Measurements from ENCODE around the gene AVPR1A.

DNA sequence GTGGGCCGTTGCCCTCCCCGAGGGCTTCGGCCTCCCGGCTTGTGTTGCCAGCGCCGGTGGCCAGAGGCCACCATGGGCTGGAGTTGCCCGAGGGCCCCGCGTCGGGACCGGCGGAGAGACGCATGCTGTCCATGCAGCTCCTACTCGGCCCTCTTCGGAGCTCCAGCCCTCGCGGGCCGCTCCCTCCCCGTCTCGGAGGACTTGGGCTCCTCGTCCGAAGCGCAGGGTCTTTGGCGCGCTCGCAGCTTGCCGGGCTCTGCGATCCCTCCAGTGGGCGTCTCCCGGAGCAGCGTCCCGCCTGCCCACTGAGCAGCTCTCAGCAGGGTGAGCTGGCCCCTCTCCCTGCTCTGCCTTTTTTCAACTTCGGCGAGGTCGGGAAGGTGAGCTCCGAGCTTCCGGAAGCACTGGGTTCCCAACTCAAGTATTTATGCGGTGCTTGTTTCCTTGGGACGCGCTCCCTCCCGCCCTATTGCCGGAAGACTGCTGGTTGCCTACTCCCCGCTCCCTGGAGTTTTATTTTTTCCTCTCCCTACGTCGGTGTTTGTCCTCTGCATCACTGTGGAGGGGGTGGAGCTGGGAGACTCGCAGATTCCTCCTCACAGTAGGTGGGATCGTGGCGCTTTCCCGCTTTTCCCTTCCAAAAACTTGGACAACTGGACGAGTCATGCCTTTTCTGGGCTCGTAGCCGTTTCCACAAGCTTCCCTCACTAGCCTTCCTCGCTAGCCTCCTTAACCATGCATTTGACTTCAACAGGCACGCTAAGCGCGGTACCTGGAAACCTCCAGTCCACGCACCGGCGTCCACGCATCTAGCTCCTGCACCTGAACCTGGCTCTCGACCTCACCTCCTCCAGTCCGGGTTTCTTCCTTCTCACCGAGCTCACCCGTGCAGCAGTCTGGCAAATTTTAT is at the start of gene AVPR1A:
- TF ChIP-seq, protein P1, sequence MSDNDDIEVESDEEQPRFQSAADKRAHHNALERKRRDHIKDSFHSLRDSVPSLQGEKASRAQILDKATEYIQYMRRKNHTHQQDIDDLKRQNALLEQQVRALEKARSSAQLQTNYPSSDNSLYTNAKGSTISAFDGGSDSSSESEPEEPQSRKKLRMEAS (IDR thresholded peaks at IDR 0.05): no peak
- TF ChIP-seq POLR2A (IDR thresholded peaks at IDR 0.05; ENCODE audit: borderline replicate concordance, extremely low read depth, insufficient read depth, insufficient read length) (no peak), EZH2 (IDR thresholded peaks at IDR 0.05) (no peak), SP1 (IDR thresholded peaks at IDR 0.05; ENCODE audit: low read depth) (no peak), EZH2phosphoT487 (IDR thresholded peaks at IDR 0.05; ENCODE audit: borderline replicate concordance) (no peak), JUND (IDR thresholded peaks at IDR 0.05) (no peak), POLR2AphosphoS5 (IDR thresholded peaks at IDR 0.05; ENCODE audit: low read depth, low read length) (no peak), FOSL1 (IDR thresholded peaks at IDR 0.05; ENCODE audit: low read depth) (no peak), ZFX (IDR thresholded peaks at IDR 0.05) (no peak), YY1 (IDR thresholded peaks at IDR 0.05; ENCODE audit: extremely low read depth, insufficient replicate concordance, low read depth, low read length) (no peak), RAD21 (IDR thresholded peaks at IDR 0.05; ENCODE audit: low read depth) (no peak)
- TF ChIP-seq, protein P2, sequence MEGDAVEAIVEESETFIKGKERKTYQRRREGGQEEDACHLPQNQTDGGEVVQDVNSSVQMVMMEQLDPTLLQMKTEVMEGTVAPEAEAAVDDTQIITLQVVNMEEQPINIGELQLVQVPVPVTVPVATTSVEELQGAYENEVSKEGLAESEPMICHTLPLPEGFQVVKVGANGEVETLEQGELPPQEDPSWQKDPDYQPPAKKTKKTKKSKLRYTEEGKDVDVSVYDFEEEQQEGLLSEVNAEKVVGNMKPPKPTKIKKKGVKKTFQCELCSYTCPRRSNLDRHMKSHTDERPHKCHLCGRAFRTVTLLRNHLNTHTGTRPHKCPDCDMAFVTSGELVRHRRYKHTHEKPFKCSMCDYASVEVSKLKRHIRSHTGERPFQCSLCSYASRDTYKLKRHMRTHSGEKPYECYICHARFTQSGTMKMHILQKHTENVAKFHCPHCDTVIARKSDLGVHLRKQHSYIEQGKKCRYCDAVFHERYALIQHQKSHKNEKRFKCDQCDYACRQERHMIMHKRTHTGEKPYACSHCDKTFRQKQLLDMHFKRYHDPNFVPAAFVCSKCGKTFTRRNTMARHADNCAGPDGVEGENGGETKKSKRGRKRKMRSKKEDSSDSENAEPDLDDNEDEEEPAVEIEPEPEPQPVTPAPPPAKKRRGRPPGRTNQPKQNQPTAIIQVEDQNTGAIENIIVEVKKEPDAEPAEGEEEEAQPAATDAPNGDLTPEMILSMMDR (IDR thresholded peaks at IDR 0.05 in 2 of 3, conservative IDR thresholded peaks at IDR 0.05 in 1 of 3; ENCODE audit: borderline replicate concordance in 1 of 3, insufficient read depth in 1 of 3, low read depth in 2 of 3, low read length in 2 of 3): no peak
- TF ChIP-seq, protein P3, sequence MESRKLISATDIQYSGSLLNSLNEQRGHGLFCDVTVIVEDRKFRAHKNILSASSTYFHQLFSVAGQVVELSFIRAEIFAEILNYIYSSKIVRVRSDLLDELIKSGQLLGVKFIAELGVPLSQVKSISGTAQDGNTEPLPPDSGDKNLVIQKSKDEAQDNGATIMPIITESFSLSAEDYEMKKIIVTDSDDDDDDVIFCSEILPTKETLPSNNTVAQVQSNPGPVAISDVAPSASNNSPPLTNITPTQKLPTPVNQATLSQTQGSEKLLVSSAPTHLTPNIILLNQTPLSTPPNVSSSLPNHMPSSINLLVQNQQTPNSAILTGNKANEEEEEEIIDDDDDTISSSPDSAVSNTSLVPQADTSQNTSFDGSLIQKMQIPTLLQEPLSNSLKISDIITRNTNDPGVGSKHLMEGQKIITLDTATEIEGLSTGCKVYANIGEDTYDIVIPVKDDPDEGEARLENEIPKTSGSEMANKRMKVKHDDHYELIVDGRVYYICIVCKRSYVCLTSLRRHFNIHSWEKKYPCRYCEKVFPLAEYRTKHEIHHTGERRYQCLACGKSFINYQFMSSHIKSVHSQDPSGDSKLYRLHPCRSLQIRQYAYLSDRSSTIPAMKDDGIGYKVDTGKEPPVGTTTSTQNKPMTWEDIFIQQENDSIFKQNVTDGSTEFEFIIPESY (IDR thresholded peaks at IDR 0.05; ENCODE audit: extremely low read depth, insufficient replicate concordance, low read length): no peak
